Measurements from ENCODE around the gene C9orf50.

GRCh38 chr9:129609486-129610212, 11.3 kb downstream of the C9orf50 start:
- TF ChIP-seq GATA2 (IDR thresholded peaks at IDR 0.05; ENCODE audit: low read depth, low read length) (no peak), GATA3 (IDR thresholded peaks at IDR 0.05; ENCODE audit: low read depth, low read length) (no peak)
